ENCODE results near the gene C13orf42.

- no peak for TF ChIP-seq CTCF (IDR thresholded peaks at IDR 0.05)
- no peak for TF ChIP-seq POLR2A (IDR thresholded peaks at IDR 0.05)
Observed at GRCh38 chr13:51158880-51159518, 47.9 kb upstream of the C13orf42 start.

All from right lobe of liver (tissue), 4 donors.